Mesothelial cell of epicardium (in vitro differentiated cells): ENCODE results near the gene RNF39. TPM values are rescaled to one million over a fixed set of nuclear protein-coding genes. Genes with fewer than 3 reads are reported as not detected.
A peak's percentile ranks its signal among the peaks of the same experiment; 100 is the strongest.

Experiments
- DNase-seq, 2 experiments: peaks; one replicate each; pipeline ENCODE4 v3.0.0; 2021; ENCODE audit warnings: low spot score in 2 of 2; ENCODE audit not compliant: unreplicated experiment in 2 of 2
- H3K27ac Mint-ChIP-seq: 2 replicates; pipeline ENCODE4 v1.8.0; 2021; ENCODE audit warnings: mixed read lengths
- H3K27me3 Mint-ChIP-seq: 2 replicates; pipeline ENCODE4 v1.8.0; 2021; ENCODE audit warnings: low read depth, mixed read lengths
- H3K36me3 Mint-ChIP-seq: 2 replicates; pipeline ENCODE4 v1.8.0; 2021; ENCODE audit warnings: mixed read lengths
- H3K4me1 Mint-ChIP-seq: 2 replicates; pipeline ENCODE4 v1.8.0; 2021; ENCODE audit warnings: mixed read lengths
- H3K4me3 Mint-ChIP-seq: 2 replicates; pipeline ENCODE4 v1.8.0; 2021; ENCODE audit warnings: mild to moderate bottlenecking, moderate library complexity, mixed read lengths
- H3K9me3 Mint-ChIP-seq: 2 replicates; pipeline ENCODE4 v1.8.0; 2021; ENCODE audit warnings: mixed read lengths
- CTCF ChIP-seq: fragments of 200-600 bp; sonication (generic); IDR thresholded peaks from one replicate; pipeline ENCODE4 v1.5.0; 2021; ENCODE audit warnings: antibody characterized with exemption; ENCODE audit not compliant: unreplicated experiment
- total RNA-seq: library from RNA; stranded (reverse); gene quantifications from 3 replicates; pipeline ENCODE4 v1.2.1, GENCODE V29; 2021

RNF39 gene
- total RNA-seq, 1 donor from 2014 or later, result not detected

DNA sequence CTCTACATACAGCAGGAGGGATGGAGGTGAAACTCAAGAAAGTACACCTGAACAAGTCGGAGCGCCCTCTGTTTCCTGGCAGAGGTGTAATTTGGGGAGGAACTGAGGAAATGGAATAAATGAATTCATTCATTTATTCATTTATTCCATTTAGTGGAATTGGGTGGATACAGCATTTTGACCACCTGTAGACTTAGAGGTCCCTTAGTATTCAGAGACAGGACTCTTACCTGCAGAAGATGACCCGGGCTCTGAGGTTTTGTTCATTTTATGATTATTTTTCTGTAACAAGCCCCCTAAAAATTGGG, 28.3 kb upstream of the RNF39 start:
- peaks cover 93% of the 10 kb centered on the region for H3K27me3 Mint-ChIP-seq
- H3K4me3 Mint-ChIP-seq, result peak overlapping the region; percentile 71
- H3K27ac Mint-ChIP-seq, result no peak overlapping the region
- no peak for DNase-seq
- H3K36me3 Mint-ChIP-seq, result no peaks in the 10 kb centered on the region
- no peaks in the 10 kb centered on the region for H3K9me3 Mint-ChIP-seq
- peaks cover 24% of the 10 kb centered on the region for H3K4me1 Mint-ChIP-seq
- TF ChIP-seq CTCF, result no peak

GRCh38 chr6:30102970-30103871, 27.7 kb upstream of the RNF39 start:
- peak; percentile 72 for TF ChIP-seq CTCF
- H3K27ac Mint-ChIP-seq, result no peak overlapping the region
- DNase-seq, result peak in 1 of 2 experiments; percentile 80
- peaks cover 93% of the 10 kb centered on the region for H3K27me3 Mint-ChIP-seq
- H3K4me3 Mint-ChIP-seq, result peak overlapping the region; percentile 71
- no peaks in the 10 kb centered on the region for H3K36me3 Mint-ChIP-seq
- peaks cover 24% of the 10 kb centered on the region for H3K4me1 Mint-ChIP-seq
- no peaks in the 10 kb centered on the region for H3K9me3 Mint-ChIP-seq

GRCh38 chr6:30102414-30102969, 26.9 kb upstream of the RNF39 start:
- Mint-ChIP-seq H3K9me3 (no peaks in the 10 kb centered on the region), H3K4me1 (peaks cover 24% of the 10 kb centered on the region), H3K27me3 (peaks cover 93% of the 10 kb centered on the region), H3K27ac (no peak overlapping the region), H3K36me3 (no peaks in the 10 kb centered on the region), H3K4me3 (peak overlapping the region; percentile 71)
- no peak for DNase-seq
- TF ChIP-seq CTCF, result no peak

GRCh38 chr6:30101444-30102413, 26.2 kb upstream of the RNF39 start:
- Mint-ChIP-seq H3K4me1 (peaks cover 24% of the 10 kb centered on the region), H3K27ac (no peak overlapping the region), H3K9me3 (no peaks in the 10 kb centered on the region), H3K27me3 (peaks cover 94% of the 10 kb centered on the region), H3K36me3 (no peaks in the 10 kb centered on the region), H3K4me3 (peak overlapping the region; percentile 71)
- peak; percentile 63 to 80 for DNase-seq
- TF ChIP-seq CTCF, result no peak

DNA sequence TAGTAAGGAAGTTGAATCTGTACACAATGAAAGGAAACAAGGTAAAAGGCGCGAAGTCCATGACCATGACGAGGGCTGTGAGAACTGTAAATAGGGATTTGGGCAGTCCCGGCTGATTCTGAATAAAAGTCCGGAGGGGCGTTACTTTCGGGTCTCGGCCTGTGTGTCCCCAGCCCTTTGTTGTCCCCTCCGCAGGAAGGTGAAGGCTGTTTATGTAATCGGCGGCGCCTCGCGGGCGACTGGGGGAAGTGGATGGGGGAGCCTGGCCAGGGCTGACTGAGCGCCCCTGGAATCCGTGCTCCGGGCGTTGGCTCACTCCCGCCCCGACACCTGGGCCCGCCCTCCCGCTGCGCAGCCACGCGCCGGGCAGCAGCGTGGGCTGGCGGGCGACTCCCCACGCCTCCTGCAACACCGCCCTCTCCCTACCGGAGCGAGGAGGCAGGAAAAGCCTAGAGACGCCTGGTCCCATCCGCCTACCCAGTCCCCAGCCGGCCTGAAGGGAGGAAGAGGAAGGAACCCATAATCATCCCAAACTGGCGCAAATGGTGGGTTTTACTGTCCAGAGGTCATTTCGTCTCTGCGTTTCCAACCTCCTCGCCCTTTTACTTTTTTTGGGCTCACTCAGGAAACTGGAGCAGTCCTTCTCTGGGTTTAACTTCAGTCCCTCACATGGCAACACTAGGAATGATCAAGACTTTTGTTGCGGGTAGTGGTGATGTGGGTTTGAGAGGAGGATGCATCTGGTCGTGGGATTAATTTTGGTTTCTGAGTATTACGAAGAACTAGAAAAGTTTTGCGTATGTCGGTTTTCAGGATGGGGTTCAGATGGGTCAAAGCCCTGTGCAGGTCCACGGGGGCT, 25.2 kb upstream of the RNF39 start:
- H3K27me3 Mint-ChIP-seq, result peaks cover 93% of the 10 kb centered on the region
- DNase-seq, result no peak
- peak overlapping the region; percentile 71 for H3K4me3 Mint-ChIP-seq
- TF ChIP-seq CTCF, result no peak
- H3K4me1 Mint-ChIP-seq, result peaks cover 24% of the 10 kb centered on the region
- H3K9me3 Mint-ChIP-seq, result no peaks in the 10 kb centered on the region
- no peak overlapping the region for H3K27ac Mint-ChIP-seq
- H3K36me3 Mint-ChIP-seq, result no peaks in the 10 kb centered on the region
